Mesenchymal stem cell (in vitro differentiated cells and primary cell): ENCODE measurements around the gene WARS2.

ENCODE experiments used
- DNase-seq: peaks from one replicate; pipeline ENCODE4 v3.0.0-alpha.2; 2013
- H2AFZ ChIP-seq: one replicate; pipeline ENCODE4 v1.6.1; 2013; ENCODE audit warnings: low read depth, mild to moderate bottlenecking, control low read depth, inconsistent platforms, low read length, moderate library complexity
- H2AK5ac ChIP-seq: 2 replicates; pipeline ENCODE4 v1.6.1; 2013; ENCODE audit warnings: low read length, moderate library complexity, mild to moderate bottlenecking, inconsistent platforms; ENCODE audit not compliant: severe bottlenecking
- H2BK120ac ChIP-seq: one replicate; pipeline ENCODE4 v1.6.1; 2013; ENCODE audit warnings: low read depth, mild to moderate bottlenecking, inconsistent platforms, low read length, moderate library complexity
- H2BK12ac ChIP-seq, 2 experiments: one replicate each; pipeline ENCODE4 v1.6.1; 2013; ENCODE audit warnings: inconsistent platforms in 2 of 2, low read length in 2 of 2, mild to moderate bottlenecking in 2 of 2, moderate library complexity in 2 of 2, control low read depth in 1 of 2
- H2BK15ac ChIP-seq: one replicate; pipeline ENCODE4 v1.6.1; 2013; ENCODE audit warnings: mild to moderate bottlenecking, low read depth, inconsistent platforms; ENCODE audit not compliant: poor library complexity, severe bottlenecking
- H2BK5ac ChIP-seq: 2 replicates; pipeline ENCODE4 v1.6.1; 2013; ENCODE audit warnings: low read depth, mild to moderate bottlenecking, low read length, control low read depth, inconsistent platforms; ENCODE audit not compliant: poor library complexity, severe bottlenecking
- H3K14ac ChIP-seq, 2 experiments: one replicate each; pipeline ENCODE4 v1.6.1; 2013; ENCODE audit warnings: inconsistent platforms in 2 of 2, low read length in 2 of 2, control low read depth in 1 of 2, mild to moderate bottlenecking in 1 of 2, moderate library complexity in 1 of 2
- H3K18ac ChIP-seq, 2 experiments: one replicate each; pipeline ENCODE4 v1.6.1; 2013; ENCODE audit warnings: inconsistent platforms in 2 of 2, low read length in 2 of 2, control low read depth in 1 of 2, low read depth in 1 of 2, mild to moderate bottlenecking in 1 of 2
- H3K23ac ChIP-seq, 2 experiments: one replicate each; pipeline ENCODE4 v1.6.1; 2013; ENCODE audit warnings: inconsistent platforms in 2 of 2, low read length in 2 of 2, mild to moderate bottlenecking in 2 of 2, moderate library complexity in 2 of 2, control low read depth in 1 of 2
- H3K27ac ChIP-seq: 2 replicates; pipeline ENCODE4 v1.5.1; 2013; ENCODE audit warnings: mild to moderate bottlenecking, moderate library complexity, low read length, control low read depth, inconsistent platforms; ENCODE audit not compliant: poor library complexity, severe bottlenecking
- H3K27me3 ChIP-seq, 2 experiments: 2 replicates each; pipeline versions ENCODE4 v1.6.1 to v1.7.0; 2013; ENCODE audit warnings: low read length in 2 of 2, mild to moderate bottlenecking in 2 of 2, moderate library complexity in 2 of 2, control low read depth in 1 of 2, inconsistent platforms in 1 of 2; ENCODE audit not compliant: control insufficient read depth in 1 of 2, insufficient read depth in 1 of 2
- H3K36me3 ChIP-seq, 2 experiments: 2 replicates each; pipeline versions ENCODE4 v1.6.1 to v1.7.0; 2013; ENCODE audit warnings: low read length in 2 of 2, control low read depth in 1 of 2, inconsistent platforms in 1 of 2, low read depth in 1 of 2, mild to moderate bottlenecking in 1 of 2; ENCODE audit not compliant: insufficient read depth in 2 of 2, control insufficient read depth in 1 of 2
- H3K4ac ChIP-seq, 2 experiments: one replicate each; pipeline ENCODE4 v1.6.1; 2013; ENCODE audit warnings: inconsistent platforms in 2 of 2, low read length in 2 of 2, mild to moderate bottlenecking in 2 of 2, moderate library complexity in 2 of 2, control low read depth in 1 of 2, low read depth in 1 of 2
- H3K4me1 ChIP-seq: 2 replicates; pipeline ENCODE4 v1.6.1; 2013; ENCODE audit warnings: low read depth, low read length, control low read depth; ENCODE audit not compliant: control insufficient read depth, insufficient read depth
- H3K4me2 ChIP-seq: 2 replicates; pipeline ENCODE4 v1.6.1; 2013; ENCODE audit warnings: low read length, mild to moderate bottlenecking, inconsistent platforms; ENCODE audit not compliant: poor library complexity, severe bottlenecking
- H3K4me3 ChIP-seq, 2 experiments: 2 replicates each; pipeline versions ENCODE4 v1.5.1 to v1.7.0; 2013; ENCODE audit warnings: low read length in 2 of 2, mild to moderate bottlenecking in 2 of 2, control low read depth in 1 of 2, low read depth in 1 of 2; ENCODE audit not compliant: insufficient read depth in 1 of 2
- H3K79me1 ChIP-seq: replicated peaks from 2 replicates; pipeline ENCODE4 v1.6.1; 2013; ENCODE audit warnings: mild to moderate bottlenecking, control low read depth, low read length, inconsistent platforms; ENCODE audit not compliant: poor library complexity, severe bottlenecking
- H3K9ac ChIP-seq: 2 replicates; pipeline ENCODE4 v1.7.0; 2013; ENCODE audit warnings: mild to moderate bottlenecking, low read length, moderate library complexity
- H3K9me3 ChIP-seq: 2 replicates; pipeline ENCODE4 v1.7.0; 2013; ENCODE audit warnings: mild to moderate bottlenecking, low read length; ENCODE audit not compliant: control insufficient read depth
- H4K8ac ChIP-seq: one replicate; pipeline ENCODE4 v1.6.1; 2013; ENCODE audit warnings: inconsistent platforms, mild to moderate bottlenecking, low read length, moderate library complexity
- H4K91ac ChIP-seq: one replicate; pipeline ENCODE4 v1.6.1; 2013; ENCODE audit warnings: mild to moderate bottlenecking, low read length, inconsistent platforms
- WGBS: methylation state at CpG from one replicate; pipeline ENCODE4 v1.1.7; 2013; ENCODE audit warnings: mixed read lengths; 5-methylcytosine and 5-hydroxymethylcytosine counted together

WARS2 gene

DNA sequence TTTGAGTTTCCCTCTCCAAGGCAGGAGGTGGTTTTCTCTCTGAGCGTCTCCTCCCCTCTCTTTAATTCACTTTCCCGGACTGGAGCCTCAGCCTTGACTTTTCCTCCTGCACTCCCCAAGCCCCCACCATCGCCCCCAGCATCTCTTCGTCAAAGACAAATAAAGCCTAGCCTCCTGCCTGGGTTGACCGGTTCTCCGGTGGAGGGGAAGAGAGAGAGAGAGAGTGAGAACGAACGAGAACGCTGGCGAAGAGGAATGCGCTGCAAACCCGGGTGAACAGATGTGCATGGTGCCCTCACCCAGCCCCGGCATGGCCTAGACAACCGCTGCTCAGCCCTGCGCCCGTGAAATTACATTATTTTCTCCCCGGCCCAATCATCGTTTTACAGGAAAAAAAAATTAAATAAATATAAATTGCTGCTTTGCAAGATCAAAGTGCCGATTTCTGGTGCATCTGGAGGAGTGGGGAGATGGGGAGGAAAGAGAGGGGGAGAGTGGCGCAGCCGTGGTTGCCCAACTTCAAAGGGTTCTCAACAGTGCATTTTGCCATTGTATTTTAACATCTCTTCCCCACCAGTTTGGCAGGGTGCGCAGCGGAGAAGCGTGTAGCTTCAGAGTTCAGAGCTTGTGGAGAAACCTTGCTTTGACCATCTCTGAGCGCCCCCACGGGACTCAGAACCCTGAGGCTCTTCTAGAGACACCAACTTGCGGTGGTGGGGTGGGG is 140.9 kb downstream of the WARS2 start:
- H3K23ac ChIP-seq, result no peak overlapping the region
- no peak overlapping the region for H3K18ac ChIP-seq
- H3K27ac ChIP-seq, result no peak overlapping the region
- no peak overlapping the region for H4K91ac ChIP-seq
- no peak overlapping the region for H3K4ac ChIP-seq
- no peak overlapping the region for H4K8ac ChIP-seq
- peaks cover 13 to 66% of the 10 kb centered on the region in 2 experiments for H3K27me3 ChIP-seq
- WGBS, result 6% methylated on average over 19 of the region's 27 CpGs
- H3K36me3 ChIP-seq, result no peaks in the 10 kb centered on the region
- no peak for DNase-seq
- H3K9me3 ChIP-seq, result no peaks in the 10 kb centered on the region
- peaks cover 4% of the 10 kb centered on the region for H3K79me1 ChIP-seq
- no peak overlapping the region for H2BK15ac ChIP-seq
- no peak overlapping the region for H3K4me2 ChIP-seq
- H2AK5ac ChIP-seq, result no peak overlapping the region
- H3K4me1 ChIP-seq, result peaks cover 21% of the 10 kb centered on the region
- no peak overlapping the region for H2BK12ac ChIP-seq
- no peak overlapping the region for H3K4me3 ChIP-seq
- H3K9ac ChIP-seq, result no peak overlapping the region
- H2BK5ac ChIP-seq, result no peak overlapping the region
- H2BK120ac ChIP-seq, result no peak overlapping the region
- no peak overlapping the region for H2AFZ ChIP-seq
- H3K14ac ChIP-seq, result no peak overlapping the region

DNA sequence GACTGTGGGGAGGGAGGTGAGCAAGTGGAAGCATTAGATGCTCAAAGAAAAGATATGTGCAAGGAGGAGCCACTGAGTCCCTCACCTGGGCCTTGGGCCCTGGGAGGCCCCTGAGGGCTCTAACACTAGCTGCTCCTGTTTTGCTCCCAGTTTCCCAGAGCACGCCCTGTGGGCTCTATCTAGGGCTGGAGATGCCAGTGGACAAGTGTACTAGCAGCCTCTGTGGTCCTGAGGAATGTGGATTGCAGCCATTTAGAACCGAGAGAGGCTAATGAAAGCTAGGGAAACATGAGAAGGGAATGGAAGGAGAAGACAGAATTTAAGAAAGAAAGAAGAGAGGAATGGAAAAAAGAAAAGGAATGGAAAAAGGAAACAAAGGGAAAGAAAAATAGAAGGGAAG is 142.3 kb downstream of the WARS2 start:
- H2AK5ac ChIP-seq, result no peak overlapping the region
- H3K27ac ChIP-seq, result no peak overlapping the region
- H3K18ac ChIP-seq, result no peak overlapping the region
- no peak overlapping the region for H3K14ac ChIP-seq
- no peak overlapping the region for H2BK15ac ChIP-seq
- H3K4ac ChIP-seq, result no peak overlapping the region
- no peak overlapping the region for H3K4me2 ChIP-seq
- no peak overlapping the region for H2AFZ ChIP-seq
- WGBS, result 47% methylated on average over 2 of the region's 2 CpGs
- peaks cover 20% of the 10 kb centered on the region for H3K4me1 ChIP-seq
- H3K79me1 ChIP-seq, result peaks cover 4% of the 10 kb centered on the region
- H3K23ac ChIP-seq, result no peak overlapping the region
- no peak overlapping the region for H4K91ac ChIP-seq
- DNase-seq, result no peak
- H4K8ac ChIP-seq, result no peak overlapping the region
- H2BK120ac ChIP-seq, result no peak overlapping the region
- H3K27me3 ChIP-seq, result peaks cover 13 to 59% of the 10 kb centered on the region in 2 experiments
- H3K4me3 ChIP-seq, result no peak overlapping the region
- H2BK5ac ChIP-seq, result no peak overlapping the region
- no peak overlapping the region for H3K9ac ChIP-seq
- H3K36me3 ChIP-seq, result no peaks in the 10 kb centered on the region
- no peak overlapping the region for H2BK12ac ChIP-seq
- no peaks in the 10 kb centered on the region for H3K9me3 ChIP-seq

DNA sequence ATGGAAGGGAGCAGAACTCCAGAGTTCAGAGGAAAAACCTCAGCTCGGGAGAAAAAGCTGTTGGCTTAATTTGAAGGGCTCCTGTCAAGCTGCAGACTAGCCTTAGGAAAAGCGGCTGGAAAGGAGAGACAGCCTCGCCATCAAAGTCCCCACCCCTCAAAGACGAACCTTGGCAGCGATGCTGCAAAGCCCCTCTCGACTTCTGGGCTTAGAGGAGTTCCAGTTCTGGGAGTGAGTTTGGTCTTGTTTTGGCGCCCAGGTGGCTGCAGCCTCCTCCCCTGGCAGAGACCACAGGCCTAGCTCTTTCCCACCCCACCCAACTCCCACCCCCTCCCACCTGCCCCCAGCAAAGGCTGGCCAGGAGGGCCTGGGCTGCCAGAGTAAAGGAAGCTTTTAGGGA is 143.2 kb downstream of the WARS2 start:
- H3K79me1 ChIP-seq, result peaks cover 4% of the 10 kb centered on the region
- no peak overlapping the region for H2BK12ac ChIP-seq
- no peak overlapping the region for H2BK5ac ChIP-seq
- no peak overlapping the region for H3K4me3 ChIP-seq
- DNase-seq, result no peak
- H3K9ac ChIP-seq, result no peak overlapping the region
- H3K14ac ChIP-seq, result no peak overlapping the region
- H3K36me3 ChIP-seq, result no peaks in the 10 kb centered on the region
- no peak overlapping the region for H2BK120ac ChIP-seq
- no peak overlapping the region for H3K4me2 ChIP-seq
- 42% methylated on average over 2 of the region's 7 CpGs for WGBS
- H2AFZ ChIP-seq, result no peak overlapping the region
- H3K23ac ChIP-seq, result no peak overlapping the region
- H2BK15ac ChIP-seq, result no peak overlapping the region
- no peak overlapping the region for H3K4ac ChIP-seq
- H3K4me1 ChIP-seq, result peaks cover 21% of the 10 kb centered on the region
- H3K27ac ChIP-seq, result no peak overlapping the region
- H3K27me3 ChIP-seq, result peaks cover 13 to 50% of the 10 kb centered on the region in 2 experiments
- no peak overlapping the region for H4K8ac ChIP-seq
- H3K18ac ChIP-seq, result no peak overlapping the region
- no peaks in the 10 kb centered on the region for H3K9me3 ChIP-seq
- no peak overlapping the region for H4K91ac ChIP-seq
- no peak overlapping the region for H2AK5ac ChIP-seq

DNA sequence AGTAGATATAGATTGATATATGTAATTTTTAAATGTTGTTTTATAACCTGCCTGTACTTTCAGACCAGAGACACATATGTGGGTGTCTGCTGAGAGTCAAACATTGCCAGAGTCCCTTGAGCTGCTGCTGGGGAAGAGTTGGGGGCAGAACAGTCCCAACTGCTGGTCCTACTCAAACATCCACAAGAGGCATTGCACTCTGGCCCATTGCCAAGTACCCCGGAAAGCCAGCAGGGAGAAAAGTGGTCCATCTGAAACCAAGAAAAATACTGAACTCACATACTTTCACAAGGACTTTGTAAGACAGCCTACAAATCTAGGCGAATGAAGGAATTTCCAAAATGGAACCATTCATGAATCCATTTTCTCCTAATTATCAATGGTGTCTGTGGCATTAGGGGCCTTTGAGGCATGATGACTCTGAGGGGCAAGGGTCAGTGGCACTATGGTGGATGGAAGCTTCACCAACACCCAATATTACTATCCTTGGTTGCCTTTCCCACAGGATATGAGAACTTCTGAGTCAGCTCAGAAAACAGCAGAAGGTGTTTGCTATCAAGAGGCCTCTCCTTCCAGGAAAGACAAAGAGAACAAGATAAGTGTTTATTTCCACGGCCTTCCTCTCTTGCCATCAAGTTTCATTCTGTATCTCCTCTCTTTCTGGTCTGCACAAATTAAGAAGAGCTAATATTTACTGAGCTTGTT is 145.0 kb downstream of the WARS2 start:
- Histone ChIP-seq H4K8ac (no peak overlapping the region), H3K14ac (no peak overlapping the region), H3K18ac (no peak overlapping the region), H2BK120ac (no peak overlapping the region), H4K91ac (no peak overlapping the region), H3K79me1 (peaks cover 5% of the 10 kb centered on the region), H2AK5ac (no peak overlapping the region), H3K36me3 (no peaks in the 10 kb centered on the region), H3K4ac (no peak overlapping the region), H2BK5ac (no peak overlapping the region), H3K4me1 (peaks cover 9% of the 10 kb centered on the region), H3K4me3 (no peak overlapping the region), H3K9ac (no peak overlapping the region), H2AFZ (no peak overlapping the region), H3K23ac (no peak overlapping the region), H3K27me3 (peaks cover 13 to 42% of the 10 kb centered on the region in 2 experiments), H2BK12ac (no peak overlapping the region), H3K4me2 (no peak overlapping the region), H3K27ac (no peak overlapping the region), H2BK15ac (no peak overlapping the region), H3K9me3 (no peaks in the 10 kb centered on the region)
- 78% methylated on average over 2 of the region's 3 CpGs for WGBS
- no peak for DNase-seq
